ENCODE results near the gene CCDC120.
A peak's percentile ranks its signal among the peaks of the same experiment; 100 is the strongest.

Gene CCDC120

DNA sequence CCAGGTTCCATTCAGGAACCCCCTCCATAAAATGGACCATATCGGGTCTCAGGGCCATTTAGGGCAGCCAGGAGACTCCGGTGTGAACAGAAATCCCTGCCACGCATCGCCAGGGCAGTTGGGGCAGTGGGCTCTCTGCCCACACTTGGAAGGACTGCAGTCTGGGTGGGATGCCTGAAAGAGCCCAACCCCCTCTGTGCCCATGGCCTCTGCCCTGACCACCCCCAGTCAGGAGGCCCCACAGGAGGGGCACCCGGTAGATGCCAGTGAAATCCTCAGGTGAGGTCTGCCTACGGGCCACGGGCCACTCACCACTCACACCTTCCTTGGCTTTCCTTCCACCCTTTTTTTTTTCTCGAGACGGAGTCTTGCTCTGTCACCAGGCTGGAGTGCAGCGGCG lies 10.2 kb downstream of the CCDC120 start:
- TF ChIP-seq, protein P1, sequence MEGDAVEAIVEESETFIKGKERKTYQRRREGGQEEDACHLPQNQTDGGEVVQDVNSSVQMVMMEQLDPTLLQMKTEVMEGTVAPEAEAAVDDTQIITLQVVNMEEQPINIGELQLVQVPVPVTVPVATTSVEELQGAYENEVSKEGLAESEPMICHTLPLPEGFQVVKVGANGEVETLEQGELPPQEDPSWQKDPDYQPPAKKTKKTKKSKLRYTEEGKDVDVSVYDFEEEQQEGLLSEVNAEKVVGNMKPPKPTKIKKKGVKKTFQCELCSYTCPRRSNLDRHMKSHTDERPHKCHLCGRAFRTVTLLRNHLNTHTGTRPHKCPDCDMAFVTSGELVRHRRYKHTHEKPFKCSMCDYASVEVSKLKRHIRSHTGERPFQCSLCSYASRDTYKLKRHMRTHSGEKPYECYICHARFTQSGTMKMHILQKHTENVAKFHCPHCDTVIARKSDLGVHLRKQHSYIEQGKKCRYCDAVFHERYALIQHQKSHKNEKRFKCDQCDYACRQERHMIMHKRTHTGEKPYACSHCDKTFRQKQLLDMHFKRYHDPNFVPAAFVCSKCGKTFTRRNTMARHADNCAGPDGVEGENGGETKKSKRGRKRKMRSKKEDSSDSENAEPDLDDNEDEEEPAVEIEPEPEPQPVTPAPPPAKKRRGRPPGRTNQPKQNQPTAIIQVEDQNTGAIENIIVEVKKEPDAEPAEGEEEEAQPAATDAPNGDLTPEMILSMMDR (IDR thresholded peaks at IDR 0.05; ENCODE audit: insufficient read depth, low read depth, low read length, missing control alignments), result no peak
- no peak for DNase-seq (ENCODE audit: low read depth)
- H3K4me3 ChIP-seq (ENCODE audit: low read depth, low read length), result no peak overlapping the region

DNA sequence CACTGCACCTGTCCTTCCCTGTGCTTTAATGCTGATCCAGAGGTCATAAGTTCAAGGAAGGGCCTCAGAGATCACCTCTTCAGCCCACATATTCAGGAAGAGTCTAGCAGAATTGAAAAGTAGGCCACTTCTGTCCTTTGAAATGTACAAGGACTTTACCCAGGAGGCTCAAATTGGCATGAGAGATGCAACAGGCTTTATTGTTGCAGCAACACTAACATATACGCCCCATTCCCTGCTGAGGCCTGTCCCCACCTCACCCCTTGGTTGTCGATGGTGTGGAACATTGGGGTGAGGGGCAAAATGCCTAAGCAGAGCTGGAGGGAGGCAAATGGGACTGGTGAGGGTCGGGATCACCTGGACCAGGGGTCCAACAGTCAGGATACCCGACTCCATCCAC lies 12.2 kb downstream of the CCDC120 start:
- TF ChIP-seq, protein P1 (IDR thresholded peaks at IDR 0.05; ENCODE audit: insufficient read depth, low read depth, low read length, missing control alignments), result no peak

DNA sequence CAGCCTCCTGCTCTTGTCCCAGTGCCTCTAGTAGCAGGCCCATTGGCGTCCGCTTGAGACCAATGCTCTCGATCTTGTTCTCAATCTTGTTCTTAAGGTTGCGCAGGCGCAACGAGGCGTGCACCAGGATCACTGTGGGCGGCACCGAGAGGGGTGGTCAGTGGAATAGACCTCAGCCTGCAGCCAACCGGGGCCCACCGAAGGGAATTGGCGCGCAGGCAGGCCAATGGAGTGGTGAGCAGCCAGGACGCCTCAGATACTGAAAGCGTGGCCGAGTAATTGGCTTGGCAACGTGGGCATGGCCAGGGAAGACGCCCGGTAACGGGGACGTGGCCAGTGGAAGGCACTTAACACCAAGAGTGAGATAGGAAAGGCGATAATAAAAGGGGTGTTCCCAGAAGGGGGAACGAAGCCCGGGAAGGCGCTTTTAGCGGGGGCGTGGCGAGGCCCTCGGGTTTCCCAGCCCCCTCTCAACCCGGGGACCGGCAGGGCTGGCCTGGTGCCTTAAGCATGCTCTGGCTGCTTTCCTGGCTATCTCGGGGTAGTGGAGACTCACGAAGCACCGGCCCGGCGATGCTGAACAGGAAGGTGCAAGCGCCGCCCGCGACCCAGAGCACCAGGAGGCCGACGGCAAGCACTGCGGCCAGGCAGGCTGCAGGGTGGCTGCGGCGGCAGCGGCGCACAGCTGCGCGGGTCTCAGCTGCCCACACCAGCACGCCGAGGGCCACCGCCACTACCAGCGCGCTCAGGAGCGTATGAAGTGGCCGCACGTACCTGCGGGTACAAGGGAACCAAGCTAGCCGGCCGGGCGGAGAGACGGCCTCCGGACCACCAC lies 13.3 kb downstream of the CCDC120 start:
- H3K4me3 ChIP-seq (ENCODE audit: low read depth, low read length), result no peak overlapping the region
- no peak for DNase-seq (ENCODE audit: low read depth)
- TF ChIP-seq, protein P1 (IDR thresholded peaks at IDR 0.05; ENCODE audit: insufficient read depth, low read depth, low read length, missing control alignments), result no peak

More for the DNA sequence above, 12.2 kb downstream of the CCDC120 start:
- H3K4me3 ChIP-seq (ENCODE audit: low read depth, low read length), result no peak overlapping the region
- no peak for DNase-seq (ENCODE audit: low read depth)

DNA sequence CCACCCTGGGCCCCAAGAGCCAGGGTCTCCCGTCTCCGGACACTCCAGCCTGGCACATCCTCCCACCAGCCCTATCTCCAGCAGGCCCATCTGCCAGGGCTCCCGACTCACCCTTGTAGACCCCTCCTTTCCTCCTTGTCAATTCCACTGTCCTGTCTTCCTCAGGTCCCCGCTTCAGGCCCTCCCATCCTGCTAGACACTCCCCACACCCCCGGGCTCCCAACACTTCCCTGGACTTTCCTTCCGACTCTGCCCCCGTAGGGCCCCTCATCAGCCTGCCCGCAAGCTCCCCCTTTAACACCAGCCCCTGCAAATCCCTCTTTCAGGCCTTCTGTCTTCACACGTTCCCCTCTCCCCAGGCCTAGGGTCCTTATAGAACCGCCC lies 13.9 kb downstream of the CCDC120 start:
- TF ChIP-seq, protein P1 (IDR thresholded peaks at IDR 0.05; ENCODE audit: insufficient read depth, low read depth, low read length, missing control alignments), result no peak
- DNase-seq (ENCODE audit: low read depth), result no peak
- no peak overlapping the region; the same call in 1 of the 2 replicates for H3K4me3 ChIP-seq (ENCODE audit: low read depth, low read length)

DNA sequence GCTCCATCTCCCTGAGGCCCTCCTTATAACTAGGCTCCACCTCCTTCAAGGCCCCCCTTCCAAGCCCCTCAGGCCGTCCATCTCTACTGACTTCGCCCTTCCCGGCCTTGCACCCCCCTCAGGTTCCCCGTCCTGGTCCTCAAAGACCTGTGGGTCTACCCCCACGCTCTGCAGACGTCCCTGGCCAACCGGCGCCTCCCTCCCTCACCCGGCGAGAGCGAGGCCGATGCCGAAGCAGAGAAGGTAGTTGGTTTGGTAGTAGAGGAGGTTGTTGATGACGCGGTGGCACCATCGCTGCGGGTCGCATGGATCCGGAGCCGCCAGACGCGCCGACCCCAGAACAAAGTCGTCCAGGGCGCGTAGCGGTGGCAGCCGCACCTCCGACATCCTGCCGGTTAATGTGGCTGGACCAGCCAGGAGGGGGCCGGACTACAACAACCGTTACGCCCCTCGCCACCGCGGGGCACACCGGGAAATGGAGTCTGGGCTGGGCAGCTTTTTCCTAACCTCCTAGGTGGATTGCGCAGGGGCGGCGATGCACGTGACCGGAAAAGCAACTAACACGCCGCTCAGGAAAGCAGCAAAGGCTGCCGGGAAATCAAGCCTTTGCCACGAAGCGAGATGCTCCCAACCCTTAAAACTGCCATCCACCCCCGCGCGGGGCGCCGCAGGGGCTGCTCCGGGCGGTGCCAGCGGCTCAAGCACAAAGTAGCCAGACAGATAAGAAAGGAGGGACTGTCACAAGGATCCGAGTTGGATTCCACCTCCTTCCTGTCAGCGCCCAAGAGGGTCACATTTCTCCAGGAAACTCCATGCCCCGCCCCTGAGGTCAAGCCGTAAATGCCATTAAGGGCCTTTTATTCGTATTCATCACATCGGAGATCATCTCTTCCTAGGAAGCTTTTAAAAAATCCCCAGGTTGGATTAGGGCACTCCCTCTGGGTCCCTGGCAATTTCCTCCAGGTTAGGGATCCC lies 15.1 kb downstream of the CCDC120 start, which contains the start of gene PRAF2:
TSS of gene PRAF2 (minus strand) at position 402 of the 975 bp plus-strand sequence. CDS start at position 387, 15 bp downstream.
- peak within 1 kb of the TSS; percentile 67 for H3K4me3 ChIP-seq (ENCODE audit: low read depth, low read length)
- peak; percentile 94 for DNase-seq (ENCODE audit: low read depth)
- TF ChIP-seq, protein P1 (IDR thresholded peaks at IDR 0.05; ENCODE audit: insufficient read depth, low read depth, low read length, missing control alignments), result no peak

DNA sequence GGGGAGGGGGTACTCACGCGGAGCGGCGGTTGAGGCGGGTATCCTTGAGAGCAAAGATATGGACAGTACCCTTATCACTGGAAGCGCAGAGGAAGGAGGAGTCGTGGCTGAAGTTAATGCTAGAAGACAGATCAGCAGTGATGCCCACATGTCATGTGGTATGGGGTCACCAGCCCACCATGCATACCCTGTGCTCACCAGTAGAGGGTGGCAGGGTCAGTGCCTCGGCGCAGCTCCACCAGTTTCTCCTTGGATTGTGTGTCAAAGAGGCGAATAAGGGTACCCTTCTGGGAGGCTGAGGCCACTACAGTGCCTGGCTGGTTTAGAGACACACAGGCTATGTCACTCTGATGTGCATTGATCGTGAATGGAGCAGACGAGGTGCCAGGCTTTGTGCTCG lies 16.5 kb downstream of the CCDC120 start:
- TF ChIP-seq, protein P1 (IDR thresholded peaks at IDR 0.05; ENCODE audit: insufficient read depth, low read depth, low read length, missing control alignments), result no peak
- H3K4me3 ChIP-seq (ENCODE audit: low read depth, low read length), result no peak overlapping the region
- no peak for DNase-seq (ENCODE audit: low read depth)
